Uterus (tissue), 4 donors: Measurements from ENCODE around the gene IRF2BPL. TPM values are rescaled to one million over a fixed set of nuclear protein-coding genes. Genes with fewer than 3 reads are reported as not detected.

Experiments
- DNase-seq, 2 donors: peaks; one replicate each; pipeline ENCODE4 v3.0.0-alpha.2; 2019 to 2020
- H3K27ac ChIP-seq, 2 donors: fragments of 200-600 bp; sonication (generic); 1 replicate in 1 of 2; 2 replicates in 1 of 2; pipeline ENCODE4 v1.5.1; 2016 to 2018
- H3K27me3 ChIP-seq, 2 donors: fragments of 200-600 bp; sonication (generic); one replicate each; pipeline ENCODE4 v1.5.1; 2018 to 2019; ENCODE audit warnings: control low read depth in 1 of 2
- H3K36me3 ChIP-seq, 2 donors: fragments of 200-600 bp; sonication (generic); one replicate each; pipeline ENCODE4 v1.5.1; 2019; ENCODE audit warnings: control low read depth in 1 of 2
- H3K4me1 ChIP-seq, 2 donors: fragments of 200-600 bp; sonication (generic); one replicate each; pipeline ENCODE4 v1.5.1; 2018 to 2019; ENCODE audit warnings: control low read depth in 1 of 2
- H3K4me3 ChIP-seq, 2 donors: fragments of 200-600 bp; sonication (generic); 1 replicate in 1 of 2; 2 replicates in 1 of 2; pipeline ENCODE4 v1.5.1; 2018 to 2019; ENCODE audit warnings: mild to moderate bottlenecking in 1 of 2
- H3K9me3 ChIP-seq, 2 donors: fragments of 200-600 bp; sonication (generic); one replicate each; pipeline ENCODE4 v1.5.1; 2019; ENCODE audit warnings: control low read depth in 1 of 2
- CTCF ChIP-seq, 4 experiments: fragments of 200-600 bp in 2 of 4; fragments of 450-650 bp in 2 of 4; sonication (generic) in 2 of 4; IDR thresholded peaks; one replicate each; pipeline ENCODE4 v1.5.1; 2016 to 2019; ENCODE audit warnings: antibody characterized with exemption in 4 of 4, mild to moderate bottlenecking in 2 of 4, moderate library complexity in 1 of 4
- POLR2A ChIP-seq, 2 donors: fragments of 450-650 bp; IDR thresholded peaks; one replicate each; pipeline ENCODE4 v1.6.1; 2016; ENCODE audit warnings: antibody characterized with exemption in 2 of 2, mild to moderate bottlenecking in 1 of 2, moderate library complexity in 1 of 2
- intact Hi-C: fragments of 100-400 bp; cut with DNase I; formaldehyde crosslinking; loops from one replicate; pipeline ENCODE4 v1.15.1; 2023; ENCODE audit warnings: low total_unique reads
- total RNA-seq, 4 donors: library from RNA; depleted of rRNA in 3 of 4; stranded (reverse); fragments of >200 nt in 3 of 4; gene quantifications; one replicate each; pipeline versions ENCODE4 v1.1.0 to v1.2.4, GENCODE V29; 2014 to 2023
- donor health status: DM: yes; HTN: yes; CAD: no.

The IRF2BPL gene
- total RNA-seq, 4 donors from 2014 or later, result 15.6 to 60.8 (median 36.6) TPM

GRCh38 chr14:76987956-76988520, 40.5 kb downstream of the IRF2BPL start:
- H3K27me3 ChIP-seq, result no peaks in the 10 kb centered on the region
- H3K27ac ChIP-seq, result no peak overlapping the region
- no peaks in the 10 kb centered on the region for H3K36me3 ChIP-seq
- H3K4me1 ChIP-seq, result no peaks in the 10 kb centered on the region
- H3K9me3 ChIP-seq, result no peaks in the 10 kb centered on the region
- no peak for TF ChIP-seq POLR2A (IDR thresholded peaks at IDR 0.05)
- TF ChIP-seq CTCF (IDR thresholded peaks at IDR 0.05), result no peak
- DNase-seq, result no peak
- no peak overlapping the region for H3K4me3 ChIP-seq
- intact Hi-C loops, result no loop called here

GRCh38 chr14:76986231-76986565, 42.3 kb downstream of the IRF2BPL start:
- Histone ChIP-seq H3K27me3 (no peaks in the 10 kb centered on the region), H3K9me3 (no peaks in the 10 kb centered on the region), H3K27ac (no peak overlapping the region), H3K4me1 (no peaks in the 10 kb centered on the region), H3K36me3 (no peaks in the 10 kb centered on the region), H3K4me3 (no peak overlapping the region)
- no peak for DNase-seq
- intact Hi-C loops, result no loop called here
- TF ChIP-seq POLR2A (IDR thresholded peaks at IDR 0.05), result no peak
- TF ChIP-seq CTCF (IDR thresholded peaks at IDR 0.05), result no peak

- TF ChIP-seq POLR2A (IDR thresholded peaks at IDR 0.05) (no peak), CTCF (IDR thresholded peaks at IDR 0.05) (no peak)
- no peaks in the 10 kb centered on the region for H3K36me3 ChIP-seq
- H3K27ac ChIP-seq, result no peak overlapping the region
- no peaks in the 10 kb centered on the region for H3K27me3 ChIP-seq
- no peaks in the 10 kb centered on the region for H3K9me3 ChIP-seq
- H3K4me1 ChIP-seq, result no peaks in the 10 kb centered on the region
- no peak overlapping the region for H3K4me3 ChIP-seq
- intact Hi-C loops, result no loop called here
- DNase-seq, result no peak
These were observed 42.8 kb downstream of the IRF2BPL start for GRCh38 chr14:76985540-76986230.

- Histone ChIP-seq H3K4me1 (no peaks in the 10 kb centered on the region), H3K27me3 (no peaks in the 10 kb centered on the region), H3K9me3 (no peaks in the 10 kb centered on the region), H3K27ac (no peak overlapping the region), H3K36me3 (no peaks in the 10 kb centered on the region), H3K4me3 (no peak overlapping the region)
- DNase-seq, result no peak
- TF ChIP-seq CTCF (IDR thresholded peaks at IDR 0.05) (no peak), POLR2A (IDR thresholded peaks at IDR 0.05) (no peak)
- intact Hi-C loops, result no loop called here
These were observed 43.6 kb downstream of the IRF2BPL start for GRCh38 chr14:76984787-76985375.

GRCh38 chr14:76984297-76984696, 44.2 kb downstream of the IRF2BPL start:
- Histone ChIP-seq H3K36me3 (no peaks in the 10 kb centered on the region), H3K27ac (no peak overlapping the region), H3K4me1 (no peaks in the 10 kb centered on the region), H3K9me3 (no peaks in the 10 kb centered on the region), H3K4me3 (no peak overlapping the region), H3K27me3 (no peaks in the 10 kb centered on the region)
- TF ChIP-seq POLR2A (IDR thresholded peaks at IDR 0.05), result no peak
- no peak for TF ChIP-seq CTCF (IDR thresholded peaks at IDR 0.05)
- intact Hi-C loops, result no loop called here
- no peak for DNase-seq
